ENCODE results near the gene PTCD2.
"Not testable (repeated sequence)": the region's sequence is repeated elsewhere in the genome, so short reads cannot be mapped to it uniquely, and the experiment has no call there.

PTCD2 gene

GRCh38 chr5:72394688-72395087, 74.5 kb downstream of the PTCD2 start:
- peak; percentile 73 for TF ChIP-seq CTCF (IDR thresholded peaks at IDR 0.05; ENCODE audit: low read depth, low read length, missing control alignments)
- DNase-seq (ENCODE audit: low read depth): no peak
- H3K4me3 ChIP-seq (ENCODE audit: low read depth, low read length): no peak overlapping the region

GRCh38 chr5:72397836-72398235, 77.7 kb downstream of the PTCD2 start:
- no peak for TF ChIP-seq CTCF (IDR thresholded peaks at IDR 0.05; ENCODE audit: low read depth, low read length, missing control alignments)
- H3K4me3 ChIP-seq (ENCODE audit: low read depth, low read length): no peak overlapping the region
- no peak for DNase-seq (ENCODE audit: low read depth)

- TF ChIP-seq CTCF (IDR thresholded peaks at IDR 0.05; ENCODE audit: low read depth, low read length, missing control alignments): no peak
- no peak for DNase-seq (ENCODE audit: low read depth)
- no peak overlapping the region for H3K4me3 ChIP-seq (ENCODE audit: low read depth, low read length)
Measured at GRCh38 chr5:72400950-72401349, 80.8 kb downstream of the PTCD2 start.

- H3K4me3 ChIP-seq (ENCODE audit: low read depth, low read length): no peak overlapping the region
- TF ChIP-seq CTCF (IDR thresholded peaks at IDR 0.05; ENCODE audit: low read depth, low read length, missing control alignments): no peak
- DNase-seq (ENCODE audit: low read depth): no peak
Measured at GRCh38 chr5:72402381-72402890, 82.3 kb downstream of the PTCD2 start.

GRCh38 chr5:72402959-72403628, 82.9 kb downstream of the PTCD2 start:
- H3K4me3 ChIP-seq (ENCODE audit: low read depth, low read length): no peak overlapping the region
- DNase-seq (ENCODE audit: low read depth): no peak
- TF ChIP-seq CTCF (IDR thresholded peaks at IDR 0.05; ENCODE audit: low read depth, low read length, missing control alignments): peak; percentile 50

GRCh38 chr5:72404771-72405170, 84.6 kb downstream of the PTCD2 start:
- not testable (repeated sequence) for H3K4me3 ChIP-seq (ENCODE audit: low read depth, low read length); DNase-seq (ENCODE audit: low read depth)

GRCh38 chr5:72407078-72407477, 86.9 kb downstream of the PTCD2 start:
- TF ChIP-seq CTCF (IDR thresholded peaks at IDR 0.05; ENCODE audit: low read depth, low read length, missing control alignments): no peak

More at GRCh38 chr5:72407078-72407477, 86.9 kb downstream of the PTCD2 start:
- no peak for DNase-seq (ENCODE audit: low read depth)
- H3K4me3 ChIP-seq (ENCODE audit: low read depth, low read length): no peak overlapping the region

Data from GM12864 (cell line).